Amygdala (tissue), 56 donors: Measurements from ENCODE around the gene CASKIN2.

Experiments used
- DNase-seq, 56 donors: peaks; one replicate each; lab custom pipeline; 2025; lab: John Stamatoyannopoulos, UW

CASKIN2 gene

DNA sequence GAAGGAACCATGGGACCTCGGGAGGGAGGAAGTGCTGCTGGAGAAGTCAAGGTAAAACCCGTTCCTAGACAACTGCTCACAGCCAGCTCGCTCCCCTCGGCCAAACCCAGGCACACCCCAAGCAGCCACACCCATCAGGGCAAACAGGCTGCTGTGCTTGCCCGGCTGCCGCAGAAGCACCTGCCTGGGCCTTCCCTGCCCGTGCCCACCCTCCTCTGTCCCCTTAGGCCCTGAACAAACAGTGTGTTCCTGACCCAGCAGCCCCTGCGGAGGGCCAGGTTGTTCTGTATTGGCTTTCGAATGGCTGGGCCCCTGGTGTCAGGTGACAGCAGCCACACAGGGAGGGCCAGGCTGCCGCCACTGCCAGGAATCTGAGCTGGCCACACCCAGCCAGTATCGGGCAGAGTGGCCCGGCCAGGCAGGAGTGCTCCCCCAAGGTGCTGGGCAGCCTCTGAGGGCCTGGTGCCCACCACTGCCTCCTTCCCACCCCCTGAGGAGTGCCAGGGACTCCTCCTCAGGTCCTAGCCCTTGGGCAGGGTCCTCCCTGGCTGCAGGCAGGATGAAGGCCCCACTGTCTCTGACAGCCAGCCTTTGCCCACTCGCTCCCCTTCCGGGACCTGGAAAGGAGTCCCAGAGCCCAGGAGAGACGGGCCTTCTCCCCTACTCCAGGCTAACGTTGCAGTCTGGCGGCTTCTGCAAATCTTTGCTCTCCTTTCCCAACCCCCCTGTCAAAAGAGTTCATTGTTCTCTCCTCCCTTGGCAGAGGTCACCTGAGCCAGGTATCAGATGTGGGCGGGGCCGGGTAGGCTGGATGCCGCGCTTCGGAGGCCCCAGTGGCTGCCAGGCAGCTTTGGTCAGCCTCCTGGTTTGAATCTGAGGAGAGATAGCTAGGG is 34.2 kb upstream of the CASKIN2 start:
- no peak for DNase-seq

DNA sequence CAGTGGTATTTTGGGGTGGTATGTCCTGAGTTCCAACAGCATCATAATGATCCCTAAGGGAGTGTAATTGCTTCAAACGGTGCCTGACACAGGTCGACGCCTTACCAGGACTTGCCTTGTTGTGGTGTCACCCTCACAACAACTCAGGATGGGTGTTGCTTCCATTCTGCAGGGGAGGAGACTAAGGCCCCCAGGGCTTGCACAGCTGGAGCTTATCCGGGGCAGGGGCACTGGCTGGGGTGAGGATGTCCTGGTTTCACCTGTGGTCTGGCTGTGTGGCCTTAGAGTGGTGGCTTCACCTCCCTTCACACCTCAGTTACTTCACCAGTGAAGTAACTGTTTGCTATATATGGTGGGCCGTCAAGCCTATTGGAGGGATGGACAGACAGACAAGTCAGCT is 33.5 kb upstream of the CASKIN2 start:
- DNase-seq: no peak

DNA sequence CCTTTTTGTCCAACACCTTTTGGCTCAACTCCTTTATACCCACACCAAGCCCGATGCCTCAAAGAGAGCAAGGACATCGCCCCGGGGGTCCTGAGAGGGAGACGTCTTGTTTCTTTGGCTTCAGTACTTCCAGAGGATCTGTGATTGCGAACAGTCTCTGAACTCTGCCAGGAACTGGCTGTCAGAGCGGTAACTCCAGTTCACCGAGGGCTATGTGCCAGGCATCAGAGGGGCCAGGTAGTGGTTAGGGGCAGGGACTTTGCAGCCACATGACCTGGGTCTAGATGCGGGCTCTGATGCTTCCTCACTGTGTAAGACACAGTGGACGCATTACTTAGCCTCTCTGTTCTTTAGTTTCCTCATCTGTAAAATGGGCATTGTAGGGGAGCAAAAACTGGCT is 31.8 kb upstream of the CASKIN2 start:
- DNase-seq: no peak

DNA sequence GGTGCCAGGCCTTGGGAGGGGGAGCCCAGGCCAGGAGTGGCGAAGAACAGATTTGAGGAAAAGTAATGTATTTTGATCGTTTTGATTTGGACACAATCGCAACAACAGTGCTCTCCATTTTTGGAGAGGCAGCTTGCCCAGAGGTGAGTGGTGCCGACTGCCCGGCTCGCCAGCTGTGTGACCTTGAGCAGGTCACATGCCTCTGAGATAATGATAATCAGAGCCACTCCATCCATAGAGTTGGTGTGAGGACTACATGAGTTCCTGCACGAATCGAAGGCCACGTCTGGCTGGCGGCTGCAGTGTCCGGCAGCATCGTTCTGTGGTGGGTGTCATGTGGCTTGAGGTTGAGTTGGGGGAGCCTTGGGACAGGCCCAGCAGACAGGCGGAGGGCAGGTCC is 30.8 kb upstream of the CASKIN2 start:
- DNase-seq: no peak

DNA sequence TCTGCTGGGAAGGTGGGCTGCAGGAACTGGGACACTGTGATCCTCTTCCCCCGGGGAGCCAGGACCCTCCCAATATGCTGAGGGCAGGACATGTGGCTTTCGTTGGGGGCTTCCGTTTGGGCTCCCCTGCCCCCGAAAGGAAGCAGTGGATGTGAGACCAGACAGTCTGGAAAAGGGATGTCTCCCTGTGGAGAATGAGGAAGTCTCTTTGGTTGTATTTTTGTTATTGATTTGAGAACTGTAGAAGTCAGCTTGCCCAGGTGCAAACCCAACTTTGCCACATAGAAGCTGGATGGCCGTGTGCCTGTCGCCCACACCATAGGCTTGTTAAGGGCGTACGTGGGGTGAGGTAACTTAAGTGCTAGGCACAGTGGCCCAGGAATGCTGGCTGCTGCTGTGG is 28.9 kb upstream of the CASKIN2 start:
- DNase-seq: no peak

DNA sequence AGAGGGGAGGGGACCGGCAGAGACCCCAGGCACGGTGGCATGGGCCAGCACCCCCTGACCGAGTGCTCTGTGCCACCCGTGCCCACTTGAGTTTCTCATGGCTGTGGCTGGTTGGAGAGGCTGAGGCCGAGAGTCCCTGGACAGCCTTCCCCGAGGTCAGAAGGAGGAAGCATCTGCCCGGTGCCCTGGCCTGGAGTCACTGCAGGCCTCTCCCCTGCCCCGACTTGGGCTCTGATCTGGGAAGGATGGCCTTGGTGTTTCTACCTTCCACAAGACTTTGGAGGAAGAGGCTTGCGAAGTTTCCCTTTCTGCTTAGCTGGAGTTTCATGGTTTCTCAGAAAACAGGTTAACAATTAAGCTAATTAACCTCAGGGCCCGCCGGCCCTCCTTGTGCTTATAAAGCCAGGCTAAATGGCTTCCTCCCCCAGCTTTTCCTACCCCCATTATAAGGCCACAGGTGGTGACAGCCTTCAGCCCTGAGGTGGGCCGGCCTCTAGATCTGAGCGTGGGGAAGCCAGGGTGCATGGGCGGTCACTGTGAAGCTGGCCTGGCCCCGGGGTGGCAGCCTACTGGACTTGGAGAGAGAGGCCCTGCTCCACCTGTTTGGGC is 27.5 kb upstream of the CASKIN2 start:
- DNase-seq: no peak

DNA sequence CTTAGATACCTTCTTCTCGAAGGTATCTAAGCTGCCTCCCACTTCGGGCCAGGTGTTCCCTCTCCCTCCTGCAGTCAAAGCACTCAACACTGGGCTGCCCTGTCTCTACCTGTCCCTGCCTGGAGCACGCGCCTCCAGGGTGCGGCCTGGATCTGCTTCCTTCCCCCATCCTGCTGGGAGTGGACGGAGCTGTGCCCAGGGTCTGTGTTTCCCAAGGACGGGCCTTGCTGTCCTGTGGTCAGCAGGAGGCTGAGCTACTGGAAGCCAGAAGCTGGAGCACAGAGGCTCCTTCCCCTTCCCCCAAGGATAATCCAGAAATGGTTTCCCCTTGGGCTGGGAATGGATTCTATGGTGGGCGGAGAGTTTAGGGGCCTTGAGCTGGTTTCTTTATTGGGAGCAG is 26.9 kb upstream of the CASKIN2 start:
- DNase-seq: no peak

DNA sequence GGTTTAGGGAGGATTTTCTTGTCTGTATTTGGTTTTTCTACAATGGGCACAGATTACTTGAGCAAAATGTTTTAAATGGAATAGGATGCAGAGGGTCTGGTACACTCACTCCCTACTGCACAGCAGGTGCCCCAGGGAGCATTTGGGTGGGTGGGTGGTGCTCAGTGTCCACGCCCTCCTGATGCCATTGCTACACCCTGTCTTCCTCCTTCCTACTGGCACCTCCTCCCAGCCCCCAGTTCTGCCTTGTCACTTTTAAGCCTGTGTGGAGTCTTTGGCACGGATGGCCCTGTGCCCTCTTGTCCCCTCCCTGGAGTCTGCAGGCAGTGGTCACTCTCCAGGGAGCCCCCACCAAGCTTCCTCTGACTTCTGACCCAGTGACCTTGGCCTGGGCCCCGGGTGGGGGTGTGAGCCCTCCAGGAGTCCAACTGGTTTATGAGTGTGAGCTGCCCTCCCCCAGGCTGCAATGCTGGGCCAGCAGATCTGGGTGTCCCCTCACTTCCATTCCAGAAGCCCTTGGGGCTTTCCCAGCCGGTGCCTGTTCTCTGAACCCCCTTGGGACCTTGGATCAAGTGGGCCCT is 25.7 kb upstream of the CASKIN2 start:
- DNase-seq: no peak

DNA sequence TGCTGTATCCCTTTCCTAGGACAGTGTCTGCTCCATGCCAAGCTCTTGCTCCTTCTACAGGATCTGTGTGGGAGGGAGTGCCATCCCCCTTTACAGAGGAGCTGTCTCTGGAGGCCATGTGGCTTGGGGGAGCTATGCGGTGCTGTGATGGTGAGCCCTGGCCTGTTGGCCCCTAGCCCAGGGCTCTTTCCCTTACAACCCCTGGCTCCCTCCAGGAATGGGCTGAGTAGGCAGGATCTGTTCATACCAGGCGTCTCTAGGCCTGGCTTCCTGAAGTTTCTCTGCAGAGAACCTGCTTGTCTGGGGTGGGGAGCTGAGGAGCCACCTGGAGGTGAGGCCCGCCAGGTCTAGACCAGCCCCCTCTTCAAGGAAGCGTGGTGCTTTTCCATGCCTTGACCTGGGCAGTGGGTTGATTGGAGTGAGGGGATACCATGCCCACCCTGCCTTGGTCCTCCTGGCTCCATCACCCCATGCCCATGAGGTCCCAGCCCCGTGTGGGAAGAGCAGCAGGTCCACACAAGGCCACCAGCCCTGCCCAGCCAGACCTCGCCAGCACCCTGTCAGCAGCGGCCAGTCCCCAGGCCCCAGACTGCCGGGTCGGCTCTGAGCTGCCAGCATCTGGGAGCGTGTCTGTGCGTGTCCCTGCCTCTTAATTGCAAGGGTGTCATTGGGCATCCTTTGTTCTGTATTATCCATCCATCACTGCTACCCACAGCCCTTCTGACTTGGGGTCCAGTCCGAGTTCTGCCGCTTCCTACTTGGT is 24.8 kb upstream of the CASKIN2 start:
- no peak for DNase-seq

DNA sequence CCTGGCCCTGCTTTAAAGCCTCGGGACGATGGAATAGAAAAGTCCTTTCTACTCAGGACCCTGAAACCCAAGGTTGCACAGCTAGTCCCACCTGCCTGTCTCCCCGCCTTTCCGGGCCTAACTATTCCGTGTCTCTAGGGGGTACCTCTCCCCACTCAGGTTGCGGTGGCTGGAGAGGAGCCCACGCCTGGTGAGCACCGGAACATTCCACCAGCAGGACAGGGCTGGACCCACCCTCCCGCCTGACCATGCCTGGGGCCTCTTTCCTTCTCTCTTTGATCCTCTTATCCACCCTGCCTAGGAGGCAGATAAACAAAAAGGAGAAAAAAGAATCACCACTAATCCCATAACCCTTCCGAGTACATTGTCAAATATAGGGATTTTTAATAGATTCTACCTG is 21.0 kb upstream of the CASKIN2 start:
- DNase-seq: no peak

DNA sequence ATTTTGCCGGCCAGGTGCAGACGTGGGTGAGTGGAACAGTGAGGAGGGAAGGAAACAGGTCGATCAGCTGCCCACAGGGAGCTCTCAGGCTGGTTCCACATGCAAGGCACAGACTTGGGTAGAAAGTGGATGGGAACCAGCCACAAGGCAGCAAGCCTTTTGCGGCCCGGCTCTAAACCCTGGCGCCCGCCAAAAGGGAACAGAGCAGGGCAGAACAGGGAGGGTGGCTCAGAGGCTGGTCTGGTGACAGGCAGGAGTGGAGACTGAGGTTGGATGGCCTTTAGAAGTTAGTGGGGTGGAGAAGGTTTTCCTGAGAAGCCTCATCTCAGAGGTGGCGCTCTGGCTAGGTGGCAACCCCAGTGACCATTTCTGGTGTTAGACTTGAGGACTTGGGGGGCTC is 20.5 kb upstream of the CASKIN2 start:
- no peak for DNase-seq

DNA sequence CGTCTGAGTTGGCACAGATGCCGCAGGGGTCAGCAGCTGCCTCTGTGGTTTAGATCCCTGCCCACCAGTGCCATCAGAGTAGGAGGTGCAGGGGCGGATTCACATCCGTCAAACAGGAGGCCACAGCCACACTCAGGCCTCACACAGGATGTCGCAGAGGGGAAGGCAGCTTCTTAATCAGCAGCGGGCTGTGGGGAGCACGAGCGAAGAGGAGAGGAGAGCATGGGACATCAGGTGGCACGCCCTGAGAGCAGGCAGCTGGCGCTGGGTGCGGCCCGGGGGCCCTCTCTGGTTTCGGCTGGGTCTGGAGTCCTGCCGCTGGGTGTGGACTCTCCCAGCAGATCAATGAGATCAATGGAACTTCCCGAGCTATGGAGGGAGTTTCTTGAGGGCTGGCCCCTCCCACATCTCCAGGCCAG is 19.8 kb upstream of the CASKIN2 start:
- no peak for DNase-seq

DNA sequence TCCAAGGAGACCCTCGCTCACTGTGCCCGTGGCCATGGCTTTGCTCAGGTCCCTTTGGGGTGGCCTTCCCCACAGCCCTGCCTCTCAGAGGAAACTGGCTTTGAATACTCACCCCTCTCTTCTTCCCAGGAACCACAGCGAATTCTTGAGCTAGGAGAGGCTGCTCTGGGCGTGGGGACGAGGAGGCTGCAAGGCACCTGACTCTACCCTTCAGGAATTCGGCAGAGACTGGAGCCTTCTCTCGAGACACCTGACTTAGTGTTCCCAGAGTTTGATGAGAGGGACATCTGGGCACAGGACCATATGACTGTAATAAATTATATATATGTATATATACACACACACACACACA is 16.4 kb upstream of the CASKIN2 start:
- DNase-seq: no peak

DNA sequence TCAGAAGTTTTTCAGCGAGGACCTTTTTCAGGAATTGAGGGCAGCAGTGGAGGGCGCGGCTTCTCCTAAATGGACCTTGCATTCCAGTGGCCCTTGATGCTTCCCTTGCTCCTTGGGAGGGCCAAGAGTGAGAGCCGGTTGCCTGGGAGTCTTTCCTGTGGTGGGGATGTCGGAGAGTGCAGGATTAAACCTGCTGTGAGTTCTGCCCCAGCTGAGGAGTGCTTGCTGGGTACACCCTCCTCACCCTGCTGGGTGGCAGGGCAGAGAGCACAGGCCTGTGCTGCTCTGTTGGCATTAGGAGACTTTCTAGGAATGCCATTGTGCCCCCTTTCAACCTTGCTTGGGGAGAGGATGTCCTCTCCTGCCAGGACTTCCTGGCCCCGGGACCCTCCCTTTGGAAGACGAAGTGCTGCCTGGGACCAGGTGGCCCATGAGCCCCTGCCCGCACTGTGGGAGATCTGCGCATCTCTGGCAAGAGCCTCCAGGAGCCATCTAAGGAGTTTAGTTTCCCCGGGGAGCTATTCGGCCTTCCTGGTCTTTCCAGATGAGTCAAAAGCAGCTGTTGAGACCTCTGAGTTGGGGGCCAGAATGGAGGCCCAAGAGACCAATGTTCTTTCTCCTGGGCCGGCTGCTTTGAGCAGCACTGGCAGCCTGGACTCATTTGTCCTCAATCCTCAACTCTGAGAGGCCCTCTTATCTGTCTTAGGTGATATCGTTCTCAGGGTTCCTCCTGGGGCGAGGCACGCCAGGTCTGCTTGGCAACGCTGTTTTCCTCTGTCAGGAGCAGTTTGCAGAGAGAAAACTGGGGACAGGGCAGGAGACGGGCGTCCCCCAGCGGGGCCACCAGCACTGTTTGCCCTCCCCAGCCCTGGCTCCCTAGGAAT is 15.7 kb upstream of the CASKIN2 start:
- DNase-seq: no peak

DNA sequence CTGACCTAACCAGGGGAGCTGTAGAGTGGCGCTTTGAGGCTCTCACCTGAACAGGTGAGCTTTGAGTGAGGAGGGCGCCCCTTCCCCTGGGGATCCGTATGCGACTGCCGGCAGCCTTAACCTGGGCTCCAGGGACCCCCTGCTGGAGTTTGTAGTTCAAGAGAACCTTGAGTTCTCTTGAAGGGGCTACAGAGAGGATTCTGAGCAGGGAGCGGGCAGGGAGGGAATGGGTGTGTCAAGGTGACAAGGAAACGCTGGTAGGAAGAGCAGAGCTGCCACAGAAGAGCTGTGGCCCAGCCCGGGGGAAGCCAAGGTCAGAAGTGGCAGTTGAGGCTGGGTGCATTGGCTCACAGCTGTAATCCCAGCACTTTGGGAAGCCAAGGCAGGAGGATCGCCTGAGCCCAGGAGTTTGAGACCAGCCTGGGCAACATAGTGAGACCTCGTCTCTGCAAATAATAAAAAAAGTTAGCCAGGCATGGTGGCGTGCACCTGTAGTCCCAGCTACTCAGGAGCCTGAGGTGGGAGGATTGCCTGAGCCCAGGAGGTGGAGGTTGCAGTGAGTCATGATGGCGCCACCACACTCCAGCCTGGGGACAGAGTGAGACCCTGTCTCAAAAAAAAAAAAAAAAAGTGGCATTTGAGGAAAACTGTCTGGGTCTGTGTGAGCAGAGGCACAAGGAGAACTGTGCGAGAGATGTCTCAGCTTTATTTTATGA is 11.4 kb upstream of the CASKIN2 start:
- no peak for DNase-seq

DNA sequence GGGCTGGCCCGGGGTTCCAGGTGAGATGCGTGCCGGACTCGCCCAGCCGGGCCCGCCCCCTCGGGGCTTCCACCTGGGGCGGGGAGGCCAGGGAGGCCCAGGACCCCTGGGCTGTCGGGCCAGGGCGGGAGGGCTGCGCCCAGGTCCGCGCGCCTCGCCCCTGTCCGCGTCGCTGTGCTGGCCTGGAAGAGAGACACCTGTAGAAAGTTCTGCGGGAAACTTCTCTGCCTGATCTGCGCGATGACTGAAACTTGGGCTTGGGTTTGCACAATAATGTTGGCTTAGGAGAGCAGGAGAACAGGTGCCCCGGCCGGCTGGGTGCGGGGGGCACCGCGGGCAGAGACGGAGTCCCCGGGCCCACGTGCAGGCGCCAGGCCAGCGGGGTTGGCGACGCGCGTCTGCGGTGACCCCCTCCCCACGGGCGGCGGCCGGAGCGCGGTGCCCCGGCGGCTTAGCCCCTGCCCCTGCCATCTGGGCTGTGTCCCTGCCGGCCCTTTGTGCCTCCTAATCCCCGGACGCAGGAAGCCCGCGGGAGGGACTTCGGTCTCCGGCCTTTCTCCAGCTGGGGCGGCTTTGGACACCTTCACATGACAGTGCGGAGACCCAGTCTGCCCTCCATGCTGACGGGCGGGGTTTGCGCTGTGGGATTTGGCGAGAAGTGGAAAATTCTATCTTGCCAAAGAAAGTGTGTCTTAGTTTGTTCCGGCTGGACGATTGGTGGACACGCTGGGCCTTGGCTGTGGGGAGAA is 10.6 kb upstream of the CASKIN2 start:
- DNase-seq: no peak

DNA sequence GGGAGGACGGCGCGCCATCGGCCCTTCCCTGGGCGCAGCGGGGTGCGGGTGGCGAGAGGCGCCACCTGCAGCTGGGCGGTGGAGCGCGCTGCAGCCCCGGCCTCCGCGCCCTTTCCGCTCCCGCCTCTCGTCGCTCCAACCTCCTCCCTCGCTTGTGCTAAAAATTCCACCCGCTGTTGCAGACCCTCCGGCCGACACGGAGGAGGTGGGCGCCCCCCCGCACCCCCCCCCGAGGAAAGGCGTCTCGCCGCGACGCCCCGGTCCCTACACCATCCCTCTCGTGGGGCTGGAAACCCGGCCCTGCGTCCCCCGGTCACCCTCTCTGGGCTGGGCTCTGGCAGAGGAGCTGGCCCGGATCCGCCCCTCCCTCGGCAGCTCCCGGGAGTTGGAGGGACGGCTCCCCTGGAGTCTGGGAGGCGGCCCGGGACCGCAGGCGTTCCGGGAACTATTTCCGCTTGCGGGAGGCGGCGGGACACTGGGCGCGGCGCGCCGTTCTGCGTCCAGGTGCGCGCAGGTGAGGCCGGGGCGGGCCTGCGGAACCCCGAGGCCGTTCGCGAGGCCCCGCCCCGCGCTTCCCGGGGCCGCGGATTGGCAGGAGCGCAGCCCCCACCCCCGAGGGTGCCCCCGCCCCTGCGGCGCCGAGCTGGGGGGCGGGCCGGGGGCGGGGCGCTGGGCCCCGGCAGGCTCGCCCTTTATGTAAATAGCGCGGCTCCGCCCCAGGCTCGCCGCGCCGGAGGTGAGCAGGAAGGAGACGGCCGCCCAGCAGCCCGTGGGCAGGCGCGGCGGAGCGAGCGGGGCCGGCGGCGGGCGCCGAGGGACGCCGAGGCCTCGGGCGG is 9.9 kb upstream of the CASKIN2 start, which contains the start of gene LLGL2:
Gene LLGL2, plus strand, starts transcription at position 728 of the 836 bp plus-strand sequence. CDS start 17,730 bp downstream, outside the sequence.
- peak in 18 of 56 donors; percentile 31 to 75 (median 50) for DNase-seq
